ENCODE data around the gene MTCH2. TPM values are rescaled to one million over a fixed set of nuclear protein-coding genes. Genes with fewer than 3 reads are reported as not detected.

The MTCH2 gene
- total RNA-seq (2021) (141 to 160 TPM (median 141 TPM) in 3 replicates), Bru-seq, nascent RNA (percentile 77 among the genes with signal in this experiment)
- long read RNA-seq, experiment 1, transcript MTCH2-201 (13 exons, 2,587 nt): major isoform, 172 of 250 reads
- long read RNA-seq, experiment 1, partial matches to known transcripts: 8 of 250 reads
- long read RNA-seq, experiment 1, other reads (novel, unspliced or antisense): 69 of 250 reads
- long read RNA-seq, experiment 2, transcript MTCH2-201 (13 exons, 2,587 nt): major isoform, 91 of 176 reads
- long read RNA-seq, experiment 2, partial matches to known transcripts: 12 of 176 reads
- long read RNA-seq, experiment 2, other reads (novel, unspliced or antisense): 70 of 176 reads
- long read RNA-seq, experiment 3, transcript MTCH2-201 (13 exons, 2,587 nt): major isoform, 472 of 635 reads
- long read RNA-seq, experiment 3, partial matches to known transcripts: 9 of 635 reads
- long read RNA-seq, experiment 3, other reads (novel, unspliced or antisense): 154 of 635 reads

DNA sequence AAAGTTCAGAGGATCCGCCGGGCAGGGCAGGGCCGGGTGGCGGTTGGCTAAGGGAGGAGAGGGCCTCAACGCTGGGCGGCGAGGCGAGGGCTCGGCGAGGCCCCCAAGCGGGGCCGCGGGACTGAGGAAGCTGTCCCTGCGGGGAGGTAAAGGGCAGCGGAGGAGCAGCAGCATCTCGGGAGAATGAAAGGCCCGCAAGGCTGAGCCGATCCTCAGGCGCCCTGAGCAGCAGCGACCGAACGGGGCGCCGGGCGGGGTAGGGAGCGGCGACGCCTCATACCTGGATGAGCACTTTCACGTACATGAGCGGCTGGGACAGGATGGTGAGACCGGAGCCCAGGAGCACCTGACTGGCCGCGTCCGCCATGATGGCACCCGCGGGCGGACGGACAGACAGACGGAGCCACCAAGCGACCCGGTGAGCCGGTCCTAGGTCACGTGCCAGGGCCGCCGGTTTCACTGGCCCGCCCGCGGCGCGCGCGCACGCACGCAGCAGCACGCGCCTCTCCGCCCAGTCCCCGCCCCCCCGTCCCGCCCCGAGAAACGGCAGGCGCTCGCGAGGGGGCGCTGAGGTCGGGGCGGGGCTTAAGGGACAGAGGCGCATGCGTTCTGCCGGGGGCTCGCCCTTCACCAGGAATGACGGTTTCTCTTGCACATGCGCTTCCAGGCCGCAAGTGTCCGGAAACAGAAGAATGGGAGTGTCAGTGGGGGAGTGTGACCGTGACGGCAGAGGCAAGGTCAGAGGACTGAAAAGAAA is at the start of gene MTCH2:
TSS of gene MTCH2 (minus strand) at position 461 of the 757 bp plus-strand sequence. CDS start at position 367, 94 bp downstream.
- Mint-ChIP-seq H3K27ac (peak within 1 kb of the TSS; percentile 98), H3K36me3 (peaks cover 18% of the 10 kb centered on the region), H3K9me3 (no peaks in the 10 kb centered on the region), H3K4me1 (peaks cover 11% of the 10 kb centered on the region), H3K27me3 (ENCODE audit: low read depth) (no peaks in the 10 kb centered on the region; the same call in 1 of the 2 replicates), H3K4me3 (peak within 1 kb of the TSS; percentile 85)
- POLR2A ChIA-PET: interaction anchor here (1.1 kb wide), 1 partner anchor 73 kb away, joined by 7 read pairs; the partner anchor contains the start of gene AGBL2
- ATAC-seq (peak; percentile 95), DNase-seq (ENCODE audit: low spot score) (peak; percentile 93)
- CTCF ChIA-PET: interaction anchor here (0.9 kb wide), 1 partner anchor 73 kb away, joined by 3 read pairs; the partner anchor contains the start of gene AGBL2
- TF ChIP-seq GRHL2 (CRISPR knock-in tag; IDR thresholded peaks at IDR 0.05; ENCODE audit: insufficient replicate concordance, severe bottlenecking) (no peak), TP53 (CRISPR knock-in tag; IDR thresholded peaks at IDR 0.05) (peak; percentile 63; the same call in 1 of the 2 replicates), CBFB (CRISPR knock-in tag; IDR thresholded peaks at IDR 0.05; ENCODE audit: low read depth) (no peak), ZNF396 (CRISPR knock-in tag; IDR thresholded peaks at IDR 0.05; ENCODE audit: borderline replicate concordance) (no peak), MXD4 (CRISPR knock-in tag; IDR thresholded peaks at IDR 0.05; ENCODE audit: borderline replicate concordance) (no peak), IRF2 (CRISPR knock-in tag; IDR thresholded peaks at IDR 0.05; ENCODE audit: borderline replicate concordance, low read depth) (no peak), ZBTB21 (CRISPR knock-in tag; IDR thresholded peaks at IDR 0.05; ENCODE audit: borderline replicate concordance) (peak; percentile 82; the same call in 1 of the 2 replicates), SMAD3 (CRISPR knock-in tag; IDR thresholded peaks at IDR 0.05; ENCODE audit: borderline replicate concordance) (no peak), FOXK1 (CRISPR knock-in tag; IDR thresholded peaks at IDR 0.05) (peak; percentile 76; the same call in 1 of the 2 replicates), SP1 (CRISPR knock-in tag; conservative IDR thresholded peaks at IDR 0.05) (peak; percentile 85)
- TF ChIP-seq, protein P1, sequence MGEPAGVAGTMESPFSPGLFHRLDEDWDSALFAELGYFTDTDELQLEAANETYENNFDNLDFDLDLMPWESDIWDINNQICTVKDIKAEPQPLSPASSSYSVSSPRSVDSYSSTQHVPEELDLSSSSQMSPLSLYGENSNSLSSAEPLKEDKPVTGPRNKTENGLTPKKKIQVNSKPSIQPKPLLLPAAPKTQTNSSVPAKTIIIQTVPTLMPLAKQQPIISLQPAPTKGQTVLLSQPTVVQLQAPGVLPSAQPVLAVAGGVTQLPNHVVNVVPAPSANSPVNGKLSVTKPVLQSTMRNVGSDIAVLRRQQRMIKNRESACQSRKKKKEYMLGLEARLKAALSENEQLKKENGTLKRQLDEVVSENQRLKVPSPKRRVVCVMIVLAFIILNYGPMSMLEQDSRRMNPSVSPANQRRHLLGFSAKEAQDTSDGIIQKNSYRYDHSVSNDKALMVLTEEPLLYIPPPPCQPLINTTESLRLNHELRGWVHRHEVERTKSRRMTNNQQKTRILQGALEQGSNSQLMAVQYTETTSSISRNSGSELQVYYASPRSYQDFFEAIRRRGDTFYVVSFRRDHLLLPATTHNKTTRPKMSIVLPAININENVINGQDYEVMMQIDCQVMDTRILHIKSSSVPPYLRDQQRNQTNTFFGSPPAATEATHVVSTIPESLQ (CRISPR knock-in tag; IDR thresholded peaks at IDR 0.05): no peak
- TF ChIP-seq, protein P2, sequence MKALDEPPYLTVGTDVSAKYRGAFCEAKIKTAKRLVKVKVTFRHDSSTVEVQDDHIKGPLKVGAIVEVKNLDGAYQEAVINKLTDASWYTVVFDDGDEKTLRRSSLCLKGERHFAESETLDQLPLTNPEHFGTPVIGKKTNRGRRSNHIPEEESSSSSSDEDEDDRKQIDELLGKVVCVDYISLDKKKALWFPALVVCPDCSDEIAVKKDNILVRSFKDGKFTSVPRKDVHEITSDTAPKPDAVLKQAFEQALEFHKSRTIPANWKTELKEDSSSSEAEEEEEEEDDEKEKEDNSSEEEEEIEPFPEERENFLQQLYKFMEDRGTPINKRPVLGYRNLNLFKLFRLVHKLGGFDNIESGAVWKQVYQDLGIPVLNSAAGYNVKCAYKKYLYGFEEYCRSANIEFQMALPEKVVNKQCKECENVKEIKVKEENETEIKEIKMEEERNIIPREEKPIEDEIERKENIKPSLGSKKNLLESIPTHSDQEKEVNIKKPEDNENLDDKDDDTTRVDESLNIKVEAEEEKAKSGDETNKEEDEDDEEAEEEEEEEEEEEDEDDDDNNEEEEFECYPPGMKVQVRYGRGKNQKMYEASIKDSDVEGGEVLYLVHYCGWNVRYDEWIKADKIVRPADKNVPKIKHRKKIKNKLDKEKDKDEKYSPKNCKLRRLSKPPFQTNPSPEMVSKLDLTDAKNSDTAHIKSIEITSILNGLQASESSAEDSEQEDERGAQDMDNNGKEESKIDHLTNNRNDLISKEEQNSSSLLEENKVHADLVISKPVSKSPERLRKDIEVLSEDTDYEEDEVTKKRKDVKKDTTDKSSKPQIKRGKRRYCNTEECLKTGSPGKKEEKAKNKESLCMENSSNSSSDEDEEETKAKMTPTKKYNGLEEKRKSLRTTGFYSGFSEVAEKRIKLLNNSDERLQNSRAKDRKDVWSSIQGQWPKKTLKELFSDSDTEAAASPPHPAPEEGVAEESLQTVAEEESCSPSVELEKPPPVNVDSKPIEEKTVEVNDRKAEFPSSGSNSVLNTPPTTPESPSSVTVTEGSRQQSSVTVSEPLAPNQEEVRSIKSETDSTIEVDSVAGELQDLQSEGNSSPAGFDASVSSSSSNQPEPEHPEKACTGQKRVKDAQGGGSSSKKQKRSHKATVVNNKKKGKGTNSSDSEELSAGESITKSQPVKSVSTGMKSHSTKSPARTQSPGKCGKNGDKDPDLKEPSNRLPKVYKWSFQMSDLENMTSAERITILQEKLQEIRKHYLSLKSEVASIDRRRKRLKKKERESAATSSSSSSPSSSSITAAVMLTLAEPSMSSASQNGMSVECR (CRISPR knock-in tag; IDR thresholded peaks at IDR 0.05; ENCODE audit: borderline replicate concordance): peak; percentile 92; the same call in 1 of the 2 replicates
- TF ChIP-seq, protein P3, sequence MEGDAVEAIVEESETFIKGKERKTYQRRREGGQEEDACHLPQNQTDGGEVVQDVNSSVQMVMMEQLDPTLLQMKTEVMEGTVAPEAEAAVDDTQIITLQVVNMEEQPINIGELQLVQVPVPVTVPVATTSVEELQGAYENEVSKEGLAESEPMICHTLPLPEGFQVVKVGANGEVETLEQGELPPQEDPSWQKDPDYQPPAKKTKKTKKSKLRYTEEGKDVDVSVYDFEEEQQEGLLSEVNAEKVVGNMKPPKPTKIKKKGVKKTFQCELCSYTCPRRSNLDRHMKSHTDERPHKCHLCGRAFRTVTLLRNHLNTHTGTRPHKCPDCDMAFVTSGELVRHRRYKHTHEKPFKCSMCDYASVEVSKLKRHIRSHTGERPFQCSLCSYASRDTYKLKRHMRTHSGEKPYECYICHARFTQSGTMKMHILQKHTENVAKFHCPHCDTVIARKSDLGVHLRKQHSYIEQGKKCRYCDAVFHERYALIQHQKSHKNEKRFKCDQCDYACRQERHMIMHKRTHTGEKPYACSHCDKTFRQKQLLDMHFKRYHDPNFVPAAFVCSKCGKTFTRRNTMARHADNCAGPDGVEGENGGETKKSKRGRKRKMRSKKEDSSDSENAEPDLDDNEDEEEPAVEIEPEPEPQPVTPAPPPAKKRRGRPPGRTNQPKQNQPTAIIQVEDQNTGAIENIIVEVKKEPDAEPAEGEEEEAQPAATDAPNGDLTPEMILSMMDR (IDR thresholded peaks at IDR 0.05): no peak
- TF ChIP-seq, protein P4, sequence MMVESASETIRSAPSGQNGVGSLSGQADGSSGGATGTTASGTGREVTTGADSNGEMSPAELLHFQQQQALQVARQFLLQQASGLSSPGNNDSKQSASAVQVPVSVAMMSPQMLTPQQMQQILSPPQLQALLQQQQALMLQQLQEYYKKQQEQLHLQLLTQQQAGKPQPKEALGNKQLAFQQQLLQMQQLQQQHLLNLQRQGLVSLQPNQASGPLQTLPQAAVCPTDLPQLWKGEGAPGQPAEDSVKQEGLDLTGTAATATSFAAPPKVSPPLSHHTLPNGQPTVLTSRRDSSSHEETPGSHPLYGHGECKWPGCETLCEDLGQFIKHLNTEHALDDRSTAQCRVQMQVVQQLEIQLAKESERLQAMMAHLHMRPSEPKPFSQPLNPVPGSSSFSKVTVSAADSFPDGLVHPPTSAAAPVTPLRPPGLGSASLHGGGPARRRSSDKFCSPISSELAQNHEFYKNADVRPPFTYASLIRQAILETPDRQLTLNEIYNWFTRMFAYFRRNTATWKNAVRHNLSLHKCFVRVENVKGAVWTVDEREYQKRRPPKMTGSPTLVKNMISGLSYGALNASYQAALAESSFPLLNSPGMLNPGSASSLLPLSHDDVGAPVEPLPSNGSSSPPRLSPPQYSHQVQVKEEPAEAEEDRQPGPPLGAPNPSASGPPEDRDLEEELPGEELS (CRISPR knock-in tag; IDR thresholded peaks at IDR 0.05): 0 out of 2 replicates have a peak, but pooled peaks have one; percentile 46
- TF ChIP-seq, protein P5, sequence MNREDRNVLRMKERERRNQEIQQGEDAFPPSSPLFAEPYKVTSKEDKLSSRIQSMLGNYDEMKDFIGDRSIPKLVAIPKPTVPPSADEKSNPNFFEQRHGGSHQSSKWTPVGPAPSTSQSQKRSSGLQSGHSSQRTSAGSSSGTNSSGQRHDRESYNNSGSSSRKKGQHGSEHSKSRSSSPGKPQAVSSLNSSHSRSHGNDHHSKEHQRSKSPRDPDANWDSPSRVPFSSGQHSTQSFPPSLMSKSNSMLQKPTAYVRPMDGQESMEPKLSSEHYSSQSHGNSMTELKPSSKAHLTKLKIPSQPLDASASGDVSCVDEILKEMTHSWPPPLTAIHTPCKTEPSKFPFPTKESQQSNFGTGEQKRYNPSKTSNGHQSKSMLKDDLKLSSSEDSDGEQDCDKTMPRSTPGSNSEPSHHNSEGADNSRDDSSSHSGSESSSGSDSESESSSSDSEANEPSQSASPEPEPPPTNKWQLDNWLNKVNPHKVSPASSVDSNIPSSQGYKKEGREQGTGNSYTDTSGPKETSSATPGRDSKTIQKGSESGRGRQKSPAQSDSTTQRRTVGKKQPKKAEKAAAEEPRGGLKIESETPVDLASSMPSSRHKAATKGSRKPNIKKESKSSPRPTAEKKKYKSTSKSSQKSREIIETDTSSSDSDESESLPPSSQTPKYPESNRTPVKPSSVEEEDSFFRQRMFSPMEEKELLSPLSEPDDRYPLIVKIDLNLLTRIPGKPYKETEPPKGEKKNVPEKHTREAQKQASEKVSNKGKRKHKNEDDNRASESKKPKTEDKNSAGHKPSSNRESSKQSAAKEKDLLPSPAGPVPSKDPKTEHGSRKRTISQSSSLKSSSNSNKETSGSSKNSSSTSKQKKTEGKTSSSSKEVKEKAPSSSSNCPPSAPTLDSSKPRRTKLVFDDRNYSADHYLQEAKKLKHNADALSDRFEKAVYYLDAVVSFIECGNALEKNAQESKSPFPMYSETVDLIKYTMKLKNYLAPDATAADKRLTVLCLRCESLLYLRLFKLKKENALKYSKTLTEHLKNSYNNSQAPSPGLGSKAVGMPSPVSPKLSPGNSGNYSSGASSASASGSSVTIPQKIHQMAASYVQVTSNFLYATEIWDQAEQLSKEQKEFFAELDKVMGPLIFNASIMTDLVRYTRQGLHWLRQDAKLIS (CRISPR knock-in tag; IDR thresholded peaks at IDR 0.05; ENCODE audit: borderline replicate concordance): 0 out of 2 replicates have a peak, but pooled peaks have one; percentile 53
- TF ChIP-seq, protein P6, sequence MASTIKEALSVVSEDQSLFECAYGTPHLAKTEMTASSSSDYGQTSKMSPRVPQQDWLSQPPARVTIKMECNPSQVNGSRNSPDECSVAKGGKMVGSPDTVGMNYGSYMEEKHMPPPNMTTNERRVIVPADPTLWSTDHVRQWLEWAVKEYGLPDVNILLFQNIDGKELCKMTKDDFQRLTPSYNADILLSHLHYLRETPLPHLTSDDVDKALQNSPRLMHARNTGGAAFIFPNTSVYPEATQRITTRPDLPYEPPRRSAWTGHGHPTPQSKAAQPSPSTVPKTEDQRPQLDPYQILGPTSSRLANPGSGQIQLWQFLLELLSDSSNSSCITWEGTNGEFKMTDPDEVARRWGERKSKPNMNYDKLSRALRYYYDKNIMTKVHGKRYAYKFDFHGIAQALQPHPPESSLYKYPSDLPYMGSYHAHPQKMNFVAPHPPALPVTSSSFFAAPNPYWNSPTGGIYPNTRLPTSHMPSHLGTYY (CRISPR knock-in tag; IDR thresholded peaks at IDR 0.05): no peak

All from WTC11 (cell line).